ENCODE measurements around the gene ZWILCH.

DNA sequence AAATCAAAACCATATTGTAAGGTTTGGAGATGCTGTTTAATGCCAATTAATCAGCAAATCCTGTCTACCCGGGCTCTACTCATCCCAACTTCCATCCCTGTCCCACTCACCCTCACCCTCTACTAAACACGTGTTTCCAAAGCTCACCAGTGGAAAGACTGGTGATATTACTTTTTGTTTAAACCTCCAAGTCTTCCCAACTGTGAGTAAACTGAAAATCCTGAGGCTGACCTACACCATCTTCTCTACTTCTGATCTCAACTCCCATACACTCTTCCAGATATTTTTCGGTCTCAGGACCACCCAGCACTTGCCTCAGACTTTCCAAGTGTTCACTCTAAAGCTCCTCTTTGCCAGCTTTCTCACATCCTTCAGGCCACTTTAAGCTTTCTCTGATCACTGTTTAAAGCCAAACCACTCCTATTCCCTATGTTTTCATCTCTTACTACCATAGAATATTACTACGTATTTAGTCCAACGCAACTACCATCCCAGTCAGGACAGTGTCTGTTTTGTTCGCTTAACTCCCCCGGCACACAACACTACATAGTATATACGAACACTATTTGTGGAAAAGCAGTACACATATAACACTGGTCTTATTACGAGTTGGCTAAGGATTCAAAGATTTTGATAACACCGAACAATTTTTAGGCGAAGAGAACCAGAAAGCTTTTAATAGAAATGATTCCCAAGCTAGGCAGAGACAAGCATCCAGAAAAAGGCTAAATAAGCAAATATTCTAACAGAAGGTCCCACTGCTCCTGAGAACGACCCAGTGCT lies 1.2 kb upstream of the ZWILCH start:
- no peak for TF ChIP-seq CTCF (IDR thresholded peaks at IDR 0.05)
- no peak for TF ChIP-seq POLR2A (IDR thresholded peaks at IDR 0.05)
